ENCODE results near the gene SYNE1. TPM values are rescaled to one million over a fixed set of nuclear protein-coding genes. Genes with fewer than 3 reads are reported as not detected.
"Not testable (repeated sequence)": the region's sequence is repeated elsewhere in the genome, so short reads cannot be mapped to it uniquely, and the experiment has no call there.

The SYNE1 gene
- total RNA-seq, 2 experiments from 2014 or later = 133 to 140 TPM

DNA sequence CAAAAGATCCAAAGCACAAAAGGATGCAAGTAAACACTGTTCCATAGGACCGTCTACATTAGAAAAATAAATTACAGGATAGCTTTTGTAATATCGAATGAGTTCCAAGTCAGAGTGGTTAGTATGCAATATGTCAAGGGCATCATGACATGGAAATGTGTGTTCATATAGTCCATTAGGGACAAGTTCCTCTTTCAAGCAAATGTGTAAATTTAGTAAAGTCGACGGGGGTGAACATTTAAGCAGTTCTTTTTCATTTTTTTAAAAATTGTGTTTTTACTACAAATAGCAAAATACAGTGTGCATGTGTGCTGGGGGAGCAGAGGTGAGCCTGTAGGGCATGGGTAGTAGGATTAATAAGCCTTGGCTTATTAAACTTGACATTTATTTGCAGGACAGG is 470.7 kb downstream of the SYNE1 start:
- peaks cover 55% of the 10 kb centered on the region for H3K36me3 Mint-ChIP-seq

DNA sequence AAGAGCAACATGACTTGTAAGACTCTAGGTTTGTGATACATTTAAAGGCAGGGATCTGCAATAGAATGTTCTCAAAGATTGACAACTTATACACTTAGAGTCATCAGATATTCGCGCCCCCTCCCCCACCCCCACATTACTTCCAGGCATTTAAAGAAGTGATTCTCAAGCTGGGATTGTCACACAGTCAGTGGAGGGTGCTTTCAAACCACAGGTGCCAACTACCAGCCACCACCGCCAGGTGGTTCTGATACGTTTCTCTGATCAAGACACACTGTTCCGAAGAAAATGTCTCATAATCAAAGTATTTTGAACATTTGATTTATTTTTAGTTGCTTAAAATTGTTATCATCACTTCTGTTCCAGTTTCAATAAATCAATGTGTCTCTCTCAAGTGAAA is 472.2 kb downstream of the SYNE1 start:
- POLR2A ChIA-PET = no interaction called here
- no peak overlapping the region for H3K27ac Mint-ChIP-seq
- ATAC-seq (ENCODE audit: low read depth) = no peak

More for the DNA sequence above, 470.7 kb downstream of the SYNE1 start:
- H3K9me3 Mint-ChIP-seq = no peaks in the 10 kb centered on the region
- H3K4me1 Mint-ChIP-seq = peaks cover 14% of the 10 kb centered on the region
- DNase-seq = no peak
- H3K27ac Mint-ChIP-seq = no peak overlapping the region
- no peaks in the 10 kb centered on the region for H3K27me3 Mint-ChIP-seq
- POLR2A ChIA-PET = interaction anchor here (0.6 kb wide), 1 partner anchor 793 kb away, joined by 4 read pairs; no protein-coding TSS in a partner anchor
- ATAC-seq (ENCODE audit: low read depth) = no peak
- no peak overlapping the region for H3K4me3 Mint-ChIP-seq

DNA sequence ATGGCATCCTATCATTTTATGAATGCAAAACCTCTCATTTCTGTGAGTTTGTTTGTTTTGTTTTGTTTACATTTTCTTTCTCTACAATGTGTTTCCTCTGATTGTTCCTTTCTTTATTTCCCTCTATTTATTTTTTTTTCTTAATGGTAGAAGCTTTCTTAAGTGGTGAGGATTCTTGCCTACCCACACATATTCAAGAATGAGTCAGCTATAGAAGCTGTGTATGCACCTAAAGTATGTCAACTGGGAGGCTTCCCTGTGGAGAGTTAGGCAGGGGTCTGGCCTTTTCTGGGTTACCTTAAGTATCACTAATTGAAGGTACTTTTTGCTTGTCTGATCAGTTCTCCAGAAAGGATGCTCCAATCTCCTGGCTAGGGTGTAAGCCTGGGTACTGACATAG is 475.7 kb downstream of the SYNE1 start:
- no peak for ATAC-seq (ENCODE audit: low read depth)
- H3K4me1 Mint-ChIP-seq = peaks cover 10% of the 10 kb centered on the region
- no peak overlapping the region for H3K4me3 Mint-ChIP-seq
- no peak overlapping the region for H3K27ac Mint-ChIP-seq
- H3K27me3 Mint-ChIP-seq = no peaks in the 10 kb centered on the region
- H3K36me3 Mint-ChIP-seq = peaks cover 43% of the 10 kb centered on the region
- H3K9me3 Mint-ChIP-seq = no peaks in the 10 kb centered on the region
- DNase-seq = no peak
- POLR2A ChIA-PET = no interaction called here

More for the DNA sequence above, 472.2 kb downstream of the SYNE1 start:
- DNase-seq = no peak
- peaks cover 8% of the 10 kb centered on the region for H3K4me1 Mint-ChIP-seq
- no peaks in the 10 kb centered on the region for H3K27me3 Mint-ChIP-seq
- H3K36me3 Mint-ChIP-seq = peaks cover 45% of the 10 kb centered on the region
- H3K4me3 Mint-ChIP-seq = no peak overlapping the region
- no peaks in the 10 kb centered on the region for H3K9me3 Mint-ChIP-seq

DNA sequence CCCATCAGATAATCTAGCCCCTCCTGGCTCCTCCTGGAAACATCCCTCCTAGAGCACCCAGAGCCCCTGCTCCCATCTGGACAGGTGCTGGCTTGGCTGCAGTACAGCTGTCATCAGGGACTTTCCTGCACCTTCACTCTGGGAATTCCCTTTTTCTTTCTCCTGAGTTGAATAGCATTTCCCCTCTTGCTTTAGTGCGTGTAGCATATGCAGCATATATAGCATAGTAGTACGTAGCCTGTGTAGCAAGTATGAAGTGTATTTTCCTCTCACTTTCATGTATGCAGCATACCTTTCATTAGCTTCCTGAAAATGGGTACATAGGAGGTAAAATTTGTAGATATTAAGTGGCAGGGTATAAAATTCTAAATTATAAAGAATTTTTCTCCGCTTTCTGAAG is 476.8 kb downstream of the SYNE1 start:
- ATAC-seq (ENCODE audit: low read depth) (no peak), DNase-seq (no peak)
- Mint-ChIP-seq H3K4me3 (no peak overlapping the region), H3K9me3 (no peaks in the 10 kb centered on the region), H3K36me3 (peaks cover 40% of the 10 kb centered on the region), H3K4me1 (peaks cover 10% of the 10 kb centered on the region), H3K27me3 (no peaks in the 10 kb centered on the region), H3K27ac (peak overlapping the region; percentile 38)
- POLR2A ChIA-PET = no interaction called here

DNA sequence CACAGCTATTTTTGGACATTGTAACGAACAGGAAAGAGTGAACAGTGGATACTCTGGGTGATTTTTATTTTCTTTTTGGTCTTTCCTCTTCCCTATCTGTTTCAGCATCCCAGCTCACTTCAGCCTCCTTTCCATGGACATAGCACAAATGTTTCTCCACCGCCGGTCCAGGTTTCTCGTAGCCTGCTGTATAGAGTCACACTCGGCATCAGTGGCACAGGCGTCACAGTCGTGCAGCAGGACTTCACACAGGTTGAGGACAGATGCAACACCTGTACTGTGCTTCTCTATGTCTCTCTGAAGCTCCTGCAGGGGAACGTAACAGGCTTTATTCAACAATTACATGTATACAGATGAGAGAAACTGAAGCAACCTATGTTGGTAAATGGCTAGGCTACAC is 481.4 kb downstream of the SYNE1 start:
- H3K4me1 Mint-ChIP-seq = peaks cover 5% of the 10 kb centered on the region
- H3K27me3 Mint-ChIP-seq = no peaks in the 10 kb centered on the region
- peaks cover 28% of the 10 kb centered on the region for H3K36me3 Mint-ChIP-seq
- POLR2A ChIA-PET = interaction anchor here (1.6 kb wide), 1 partner anchor 29 kb away, joined by 4 read pairs; no protein-coding TSS in a partner anchor
- H3K27ac Mint-ChIP-seq = no peak overlapping the region
- no peaks in the 10 kb centered on the region for H3K9me3 Mint-ChIP-seq
- ATAC-seq (ENCODE audit: low read depth) = no peak
- DNase-seq = no peak
- H3K4me3 Mint-ChIP-seq = no peak overlapping the region

DNA sequence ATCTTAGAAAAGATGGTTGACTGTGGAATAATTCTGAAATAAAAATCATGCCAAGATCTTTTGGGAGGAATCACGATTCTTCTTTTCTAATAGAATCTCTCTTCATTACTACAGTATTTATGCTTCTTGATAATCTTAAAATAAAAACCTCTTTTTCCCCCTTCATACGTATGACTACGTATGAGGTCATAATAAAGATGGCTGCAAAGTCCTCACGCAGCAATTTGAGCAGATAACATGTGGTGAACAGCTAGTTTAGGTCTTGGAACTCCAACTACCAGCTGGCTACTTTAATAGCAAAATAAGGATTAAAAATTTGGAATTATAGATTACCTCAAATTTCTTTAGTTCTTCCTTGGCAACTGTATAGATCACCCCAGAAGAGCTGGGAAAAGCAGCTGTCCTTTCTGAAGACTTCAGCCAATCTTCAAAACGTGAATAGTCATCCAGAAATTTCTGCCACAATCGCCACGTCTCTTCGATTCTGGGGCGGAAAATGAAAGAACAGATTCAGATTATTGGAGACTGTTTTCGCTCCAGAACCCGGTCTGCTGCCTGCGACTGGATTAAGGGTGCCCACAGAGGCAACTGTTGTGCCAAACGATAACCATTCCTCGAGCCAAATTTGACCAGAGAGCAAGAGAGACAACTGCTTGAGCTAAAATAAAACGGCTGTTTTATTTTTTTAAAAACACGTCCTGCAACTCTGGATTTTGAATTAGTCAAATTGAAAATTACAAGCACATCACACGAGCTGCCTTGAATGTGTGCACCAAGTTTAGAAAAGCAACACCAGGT is 482.4 kb downstream of the SYNE1 start:
- ATAC-seq (ENCODE audit: low read depth) (no peak), DNase-seq (no peak)
- H3K4me3 Mint-ChIP-seq = no peak overlapping the region
- no peak overlapping the region for H3K27ac Mint-ChIP-seq
- peaks cover 29% of the 10 kb centered on the region for H3K36me3 Mint-ChIP-seq
- POLR2A ChIA-PET = interaction anchor here (1.6 kb wide), 1 partner anchor 30 kb away, joined by 4 read pairs; no protein-coding TSS in a partner anchor
- H3K9me3 Mint-ChIP-seq = no peaks in the 10 kb centered on the region
- peaks cover 5% of the 10 kb centered on the region for H3K4me1 Mint-ChIP-seq
- H3K27me3 Mint-ChIP-seq = no peaks in the 10 kb centered on the region

DNA sequence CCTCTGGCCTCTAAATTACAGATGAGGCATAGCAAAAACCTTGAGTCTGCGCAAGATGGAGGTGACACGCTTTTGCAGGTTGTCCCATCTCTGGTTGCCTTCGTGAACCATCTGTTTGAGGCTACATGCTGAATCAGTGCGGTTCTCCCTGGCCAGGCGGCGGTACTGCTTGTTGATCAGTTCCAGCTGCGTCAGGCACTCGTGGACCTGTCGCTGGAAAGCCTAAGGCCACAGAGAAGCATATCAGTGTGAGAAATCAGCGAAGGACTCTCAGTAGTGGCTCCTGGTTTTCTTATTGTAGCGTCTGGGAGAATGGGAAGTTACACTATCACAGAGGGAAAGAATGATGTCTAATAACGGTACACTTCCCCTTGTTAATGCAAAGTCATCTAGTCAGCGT is 485.2 kb downstream of the SYNE1 start:
- H3K27me3 Mint-ChIP-seq = no peaks in the 10 kb centered on the region
- no peak for DNase-seq
- no peak overlapping the region for H3K4me3 Mint-ChIP-seq
- peak overlapping the region; percentile 52 for H3K27ac Mint-ChIP-seq
- no peak for ATAC-seq (ENCODE audit: low read depth)
- H3K36me3 Mint-ChIP-seq = peaks cover 38% of the 10 kb centered on the region
- no peaks in the 10 kb centered on the region for H3K9me3 Mint-ChIP-seq
- POLR2A ChIA-PET = no interaction called here
- H3K4me1 Mint-ChIP-seq = peaks cover 3% of the 10 kb centered on the region

DNA sequence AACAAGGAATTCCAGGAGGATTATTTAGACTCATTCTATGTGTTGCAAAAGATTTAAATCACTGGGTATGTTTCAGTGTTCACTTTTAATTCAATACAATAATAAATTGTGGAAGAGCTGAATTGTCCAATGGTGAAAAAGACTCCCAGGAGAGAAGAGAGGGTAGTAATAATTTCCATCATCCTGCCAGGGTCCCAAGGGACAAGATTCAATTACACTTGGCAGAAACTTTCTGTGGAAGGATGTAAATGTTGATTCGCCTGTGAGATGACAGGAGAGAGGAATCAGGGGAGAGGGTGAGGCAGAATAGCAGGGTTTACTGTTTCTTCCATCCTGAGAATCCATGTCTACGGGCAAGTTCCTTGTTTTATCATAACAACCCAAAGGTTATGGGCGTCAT is 487.0 kb downstream of the SYNE1 start:
- H3K27ac Mint-ChIP-seq = no peak overlapping the region
- ATAC-seq (ENCODE audit: low read depth) = no peak
- no peak for DNase-seq
- peaks cover 42% of the 10 kb centered on the region for H3K36me3 Mint-ChIP-seq
- no peak overlapping the region for H3K4me3 Mint-ChIP-seq
- H3K9me3 Mint-ChIP-seq = no peaks in the 10 kb centered on the region
- H3K4me1 Mint-ChIP-seq = peaks cover 5% of the 10 kb centered on the region
- no peaks in the 10 kb centered on the region for H3K27me3 Mint-ChIP-seq
- POLR2A ChIA-PET = interaction anchor here (1.1 kb wide), 1 partner anchor 35 kb away, joined by 3 read pairs; no protein-coding TSS in a partner anchor

DNA sequence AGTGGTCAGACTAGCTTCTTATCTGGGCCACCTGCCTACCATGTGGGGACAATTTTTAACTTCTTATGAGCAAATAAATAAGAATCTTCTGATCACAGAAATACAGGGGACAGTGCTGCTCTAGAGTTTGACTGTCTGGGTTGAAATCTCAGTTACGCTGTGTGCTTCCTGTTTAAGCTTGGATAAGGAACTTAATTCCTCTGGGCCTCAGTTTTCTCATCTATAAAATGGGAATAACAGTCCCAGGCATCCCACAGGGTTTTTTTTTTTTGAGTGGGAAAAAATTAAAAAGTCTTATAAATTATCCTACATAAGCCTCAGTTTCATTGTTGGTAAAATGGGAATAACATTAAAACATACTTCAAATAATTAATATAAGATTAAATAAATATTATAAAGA is 488.8 kb downstream of the SYNE1 start:
- H3K27me3 Mint-ChIP-seq = no peaks in the 10 kb centered on the region
- H3K27ac Mint-ChIP-seq = no peak overlapping the region
- no peak overlapping the region for H3K4me3 Mint-ChIP-seq
- no peak for DNase-seq
- no peaks in the 10 kb centered on the region for H3K9me3 Mint-ChIP-seq
- no peak for ATAC-seq (ENCODE audit: low read depth)
- H3K36me3 Mint-ChIP-seq = peaks cover 45% of the 10 kb centered on the region
- H3K4me1 Mint-ChIP-seq = peaks cover 5% of the 10 kb centered on the region
- POLR2A ChIA-PET = no interaction called here

DNA sequence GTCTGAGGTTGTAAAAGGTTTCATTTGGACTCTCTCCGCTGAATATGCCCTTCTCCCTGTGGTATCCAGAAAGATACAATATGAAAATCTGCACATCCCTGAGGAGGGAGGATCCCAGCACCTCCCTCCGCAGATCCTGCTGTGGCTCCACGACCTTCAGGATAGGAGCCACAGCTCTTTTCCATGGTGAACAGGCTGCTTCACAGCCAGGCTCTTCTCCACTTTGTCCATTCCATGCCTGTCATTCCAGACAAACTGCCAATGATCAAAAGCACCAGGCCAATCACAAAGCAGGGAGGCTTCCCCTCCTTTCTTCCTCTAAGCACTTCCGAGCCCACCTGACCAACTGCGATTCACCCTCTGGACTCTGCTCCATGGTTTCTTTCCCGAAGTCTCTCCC is 489.9 kb downstream of the SYNE1 start:
- no peak overlapping the region for H3K27ac Mint-ChIP-seq
- POLR2A ChIA-PET = no interaction called here
- H3K4me3 Mint-ChIP-seq = no peak overlapping the region
- H3K27me3 Mint-ChIP-seq = no peaks in the 10 kb centered on the region
- no peak for DNase-seq
- ATAC-seq (ENCODE audit: low read depth) = no peak
- no peaks in the 10 kb centered on the region for H3K9me3 Mint-ChIP-seq
- H3K4me1 Mint-ChIP-seq = peaks cover 5% of the 10 kb centered on the region
- H3K36me3 Mint-ChIP-seq = peaks cover 41% of the 10 kb centered on the region

DNA sequence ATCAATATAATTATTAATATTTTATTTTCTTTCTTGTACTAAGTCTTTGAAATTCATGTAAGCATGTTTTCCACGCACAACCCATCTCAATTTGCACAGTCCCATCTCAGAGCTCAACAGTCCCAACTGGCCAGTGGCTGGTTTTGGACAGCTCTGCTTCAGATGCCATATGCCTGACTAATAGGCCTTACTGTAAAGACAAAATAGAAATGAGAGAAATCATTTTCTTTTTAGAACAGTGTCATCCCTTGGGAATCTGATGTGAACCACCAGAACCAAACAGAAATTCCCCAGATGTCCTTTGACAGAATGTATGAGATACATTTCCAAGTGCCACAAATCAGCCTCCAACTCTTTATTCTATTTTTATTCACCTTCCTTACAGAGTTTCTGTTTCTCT is 490.8 kb downstream of the SYNE1 start:
- POLR2A ChIA-PET = no interaction called here
- H3K4me3 Mint-ChIP-seq = no peak overlapping the region
- H3K27ac Mint-ChIP-seq = no peak overlapping the region
- H3K27me3 Mint-ChIP-seq = no peaks in the 10 kb centered on the region
- peaks cover 35% of the 10 kb centered on the region for H3K36me3 Mint-ChIP-seq
- H3K4me1 Mint-ChIP-seq = peaks cover 3% of the 10 kb centered on the region
- H3K9me3 Mint-ChIP-seq = no peaks in the 10 kb centered on the region
- DNase-seq (no peak), ATAC-seq (ENCODE audit: low read depth) (no peak)

DNA sequence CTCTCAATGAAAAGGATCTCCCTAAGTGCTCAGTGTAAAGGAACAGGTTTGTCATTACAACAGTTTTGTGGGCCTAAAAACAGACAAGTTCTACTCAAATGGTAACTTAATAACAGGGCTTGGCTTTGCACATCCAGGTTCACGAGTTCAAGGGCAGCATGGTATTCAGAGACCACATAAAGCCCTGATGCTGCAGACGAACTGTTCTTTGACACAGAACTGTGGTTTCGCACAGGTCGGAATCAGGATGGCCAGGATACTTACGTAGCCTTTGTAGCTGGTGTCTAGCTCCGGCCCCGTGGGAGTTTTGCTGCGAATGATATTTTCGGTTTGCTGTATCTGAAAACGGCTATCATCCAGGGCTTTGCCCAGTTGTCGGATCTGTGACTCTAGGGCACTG is 493.8 kb downstream of the SYNE1 start:
- H3K36me3 Mint-ChIP-seq = peaks cover 29% of the 10 kb centered on the region
- POLR2A ChIA-PET = no interaction called here
- ATAC-seq (ENCODE audit: low read depth) = no peak

DNA sequence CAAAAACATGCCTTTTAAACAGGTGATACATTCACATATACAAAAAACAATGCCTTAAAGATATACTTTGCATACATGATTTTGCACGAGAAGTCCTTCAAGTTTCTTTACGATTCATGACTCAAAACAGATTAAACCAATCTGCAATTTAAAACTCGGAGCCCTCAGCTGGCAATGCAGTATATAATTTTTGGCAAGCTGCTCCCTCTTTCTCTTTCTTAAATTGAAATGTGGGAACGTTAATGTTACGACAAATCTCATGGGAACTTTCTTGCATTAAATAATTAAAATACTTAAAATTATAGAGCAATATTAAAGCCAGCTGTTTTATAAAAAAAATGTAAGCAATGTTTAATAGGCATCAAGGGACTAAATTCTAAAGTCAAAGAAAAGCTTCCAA is 495.1 kb downstream of the SYNE1 start:
- Mint-ChIP-seq H3K9me3 (no peaks in the 10 kb centered on the region), H3K27ac (no peak overlapping the region), H3K4me3 (no peak overlapping the region), H3K27me3 (no peaks in the 10 kb centered on the region), H3K4me1 (peaks cover 3% of the 10 kb centered on the region), H3K36me3 (peaks cover 23% of the 10 kb centered on the region)
- no peak for ATAC-seq (ENCODE audit: low read depth)
- POLR2A ChIA-PET = no interaction called here
- no peak for DNase-seq

More for the DNA sequence above, 493.8 kb downstream of the SYNE1 start:
- Mint-ChIP-seq H3K27me3 (no peaks in the 10 kb centered on the region), H3K4me1 (peaks cover 3% of the 10 kb centered on the region), H3K4me3 (no peak overlapping the region), H3K9me3 (no peaks in the 10 kb centered on the region), H3K27ac (no peak overlapping the region)
- DNase-seq = no peak

DNA sequence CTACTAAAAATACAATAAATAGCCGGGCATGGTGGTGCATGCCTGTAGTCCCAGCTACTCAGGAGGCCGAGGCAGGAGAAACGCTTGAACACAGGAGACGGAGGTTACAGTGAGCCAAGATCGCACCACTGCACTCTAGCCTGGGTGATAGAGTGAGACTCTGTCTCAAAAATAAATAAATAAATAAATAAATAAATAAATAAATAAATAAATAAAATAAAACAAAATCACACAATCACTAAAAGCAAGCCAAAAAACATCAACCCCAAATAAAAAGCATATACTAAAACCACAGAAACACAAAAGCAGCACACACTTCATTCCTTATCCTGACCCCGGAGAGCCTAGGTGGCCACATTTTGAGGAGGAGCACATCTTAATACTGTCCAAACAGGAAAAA is 498.8 kb downstream of the SYNE1 start:
- ATAC-seq (ENCODE audit: low read depth); H3K4me1 Mint-ChIP-seq; H3K27me3 Mint-ChIP-seq; H3K27ac Mint-ChIP-seq; H3K9me3 Mint-ChIP-seq; DNase-seq; POLR2A ChIA-PET; H3K4me3 Mint-ChIP-seq: not testable (repeated sequence)
- H3K36me3 Mint-ChIP-seq = peaks cover 30% of the 10 kb centered on the region

All from activated naive CD8-positive, alpha-beta T cell treated with anti-CD3 and anti-CD28 coated beads, Interleukin-2, amount 10 ng/mL, durations not matched to agents 7 days and 5 days (primary cell).